Smooth muscle cell (in vitro differentiated cells): ENCODE measurements around the gene IFT27. TPM values are rescaled to one million over a fixed set of nuclear protein-coding genes. Genes with fewer than 3 reads are reported as not detected.

ENCODE experiments used
- DNase-seq: peaks from one replicate; lab custom pipeline; 2025; ENCODE audit not compliant: unreplicated experiment; lab: John Stamatoyannopoulos, UW
- H2AFZ ChIP-seq: fragments of 200-600 bp; sonication (generic); 2 replicates; pipeline ENCODE4 v1.6.0; 2016; ENCODE audit warnings: antibody characterized with exemption, low read depth, mild to moderate bottlenecking
- H3F3A ChIP-seq: fragments of 200-600 bp; sonication (generic); 2 replicates; pipeline ENCODE4 v1.6.0; 2017; ENCODE audit warnings: antibody characterized with exemption, low read depth
- H3K27ac ChIP-seq: fragments of 200-600 bp; sonication (generic); 2 replicates; pipeline ENCODE4 v1.5.1; 2016; ENCODE audit warnings: low read depth, mild to moderate bottlenecking
- H3K27me3 ChIP-seq: fragments of 200-600 bp; sonication (generic); 2 replicates; pipeline ENCODE4 v1.6.1; 2016; ENCODE audit warnings: low read depth, mild to moderate bottlenecking
- H3K36me3 ChIP-seq: fragments of 200-600 bp; sonication (generic); 2 replicates; pipeline ENCODE4 v1.5.1; 2016; ENCODE audit warnings: low read depth
- H3K4me1 ChIP-seq: fragments of 200-600 bp; sonication (generic); 2 replicates; pipeline ENCODE4 v1.5.1; 2016; ENCODE audit warnings: low read depth
- H3K4me2 ChIP-seq: fragments of 200-600 bp; sonication (generic); 2 replicates; pipeline ENCODE4 v1.6.0; 2016; ENCODE audit warnings: mild to moderate bottlenecking
- H3K4me3 ChIP-seq: fragments of 200-600 bp; sonication (generic); 2 replicates; pipeline ENCODE4 v1.5.1; 2016; ENCODE audit warnings: mild to moderate bottlenecking
- H3K79me2 ChIP-seq: fragments of 200-600 bp; sonication (generic); 2 replicates; pipeline ENCODE4 v1.6.0; 2016; ENCODE audit warnings: low read depth, mild to moderate bottlenecking
- H3K9ac ChIP-seq: fragments of 200-600 bp; sonication (generic); 2 replicates; pipeline ENCODE4 v1.6.0; 2016; ENCODE audit warnings: low read depth
- H3K9me3 ChIP-seq: fragments of 200-600 bp; sonication (generic); replicated peaks from 2 replicates; pipeline ENCODE4 v1.5.1; 2016; ENCODE audit warnings: low read depth
- H4K20me1 ChIP-seq: fragments of 200-600 bp; sonication (generic); 2 replicates; pipeline ENCODE4 v1.6.0; 2016; ENCODE audit warnings: low read depth
- CTCF ChIP-seq: fragments of 200-600 bp; sonication (generic); IDR thresholded peaks from 2 replicates; pipeline ENCODE4 v1.5.1; 2017; ENCODE audit warnings: borderline replicate concordance, mild to moderate bottlenecking, antibody characterized with exemption; ENCODE audit not compliant: insufficient read depth, poor library complexity, severe bottlenecking
- WGBS: methylation state at CpG from one replicate; pipeline ENCODE4 v1.1.7; 2016; ENCODE audit warnings: low lambda C conversion rate; 5-methylcytosine and 5-hydroxymethylcytosine counted together
- polyA plus RNA-seq: library from polyadenylated mRNA; unstranded; fragments of >200 nt; fragmentation: Nextera tagmentation; extraction: Ambion mirVana; gene quantifications from 2 replicates; pipeline ENCODE4 v1.2.1, GENCODE V29; 2016
- total RNA-seq: library from RNA; depleted of rRNA; stranded (reverse); fragments of >200 nt; gene quantifications from 2 replicates; pipeline ENCODE4 v1.2.3, GENCODE V29; 2014

IFT27 gene
- total and polyA plus RNA-seq, 2 experiments from 2014 or later, result 16.0 to 43.2 TPM

GRCh38 chr22:36753916-36754315 is 22.0 kb downstream of the IFT27 start:
- Histone ChIP-seq H3F3A (no peaks in the 10 kb centered on the region), H3K9ac (no peak overlapping the region), H3K36me3 (no peaks in the 10 kb centered on the region), H2AFZ (no peak overlapping the region), H3K9me3 (no peaks in the 10 kb centered on the region), H3K4me3 (no peak overlapping the region), H3K4me2 (no peak overlapping the region), H3K79me2 (no peaks in the 10 kb centered on the region), H3K27ac (no peak overlapping the region), H4K20me1 (no peaks in the 10 kb centered on the region), H3K27me3 (peaks cover 13% of the 10 kb centered on the region), H3K4me1 (no peaks in the 10 kb centered on the region)
- DNase-seq, result no peak
- no peak for TF ChIP-seq CTCF
- WGBS, result 86% methylated on average over 12 of the region's 12 CpGs

GRCh38 chr22:36753120-36753802 is 22.7 kb downstream of the IFT27 start:
- H4K20me1 ChIP-seq, result no peaks in the 10 kb centered on the region
- no peaks in the 10 kb centered on the region for H3K36me3 ChIP-seq
- no peak overlapping the region for H3K9ac ChIP-seq
- H3K79me2 ChIP-seq, result no peaks in the 10 kb centered on the region
- H3K4me2 ChIP-seq, result no peak overlapping the region
- H2AFZ ChIP-seq, result no peak overlapping the region
- TF ChIP-seq CTCF, result no peak
- DNase-seq, result no peak
- H3K27ac ChIP-seq, result no peak overlapping the region
- peaks cover 13% of the 10 kb centered on the region for H3K27me3 ChIP-seq
- no peaks in the 10 kb centered on the region for H3K4me1 ChIP-seq
- 77% methylated on average over 4 of the region's 4 CpGs for WGBS
- no peaks in the 10 kb centered on the region for H3F3A ChIP-seq
- no peak overlapping the region for H3K4me3 ChIP-seq
- H3K9me3 ChIP-seq, result no peaks in the 10 kb centered on the region

GRCh38 chr22:36746375-36746970 is 29.4 kb downstream of the IFT27 start:
- no peaks in the 10 kb centered on the region for H3K36me3 ChIP-seq
- no peaks in the 10 kb centered on the region for H3K9me3 ChIP-seq
- H3K9ac ChIP-seq, result no peak overlapping the region
- H3K4me3 ChIP-seq, result no peak overlapping the region
- no peaks in the 10 kb centered on the region for H4K20me1 ChIP-seq
- TF ChIP-seq CTCF, result no peak
- H3K79me2 ChIP-seq, result no peaks in the 10 kb centered on the region
- 73% methylated on average over 11 of the region's 11 CpGs for WGBS
- no peaks in the 10 kb centered on the region for H3K4me1 ChIP-seq
- H2AFZ ChIP-seq, result no peak overlapping the region
- DNase-seq, result no peak
- no peak overlapping the region for H3K4me2 ChIP-seq
- H3K27ac ChIP-seq, result no peak overlapping the region
- H3F3A ChIP-seq, result no peaks in the 10 kb centered on the region
- no peaks in the 10 kb centered on the region for H3K27me3 ChIP-seq
